ENCODE data around the gene TAS1R1.

GRCh38 chr1:6578624-6579373 lies 23.7 kb downstream of the TAS1R1 start:
- no peak for TF ChIP-seq CTCF (IDR thresholded peaks at IDR 0.05)
- TF ChIP-seq POLR2A (IDR thresholded peaks at IDR 0.05) = no peak

Data from body of pancreas (tissue), 4 donors.